Coronary artery (tissue), 2 donors: ENCODE results near the gene HSD17B8.

Experiments
- DNase-seq: peaks from one replicate; pipeline ENCODE4 v3.0.0-alpha.2; 2017; ENCODE audit warnings: low spot score
- H3K27ac ChIP-seq, 2 donors: fragments of 200-600 bp; sonication (generic); one replicate each; pipeline ENCODE4 v1.5.1; 2016 to 2019
- H3K4me3 ChIP-seq: fragments of 200-600 bp; sonication (generic); 2 replicates; pipeline ENCODE4 v1.5.1; 2016; ENCODE audit warnings: mild to moderate bottlenecking, moderate library complexity
- TF ChIP-seq, protein P1 (sequence below): fragments of 200-600 bp; sonication (generic); IDR thresholded peaks from one replicate; pipeline ENCODE4 v1.5.1; 2019; ENCODE audit warnings: antibody characterized with exemption

HSD17B8 gene

DNA sequence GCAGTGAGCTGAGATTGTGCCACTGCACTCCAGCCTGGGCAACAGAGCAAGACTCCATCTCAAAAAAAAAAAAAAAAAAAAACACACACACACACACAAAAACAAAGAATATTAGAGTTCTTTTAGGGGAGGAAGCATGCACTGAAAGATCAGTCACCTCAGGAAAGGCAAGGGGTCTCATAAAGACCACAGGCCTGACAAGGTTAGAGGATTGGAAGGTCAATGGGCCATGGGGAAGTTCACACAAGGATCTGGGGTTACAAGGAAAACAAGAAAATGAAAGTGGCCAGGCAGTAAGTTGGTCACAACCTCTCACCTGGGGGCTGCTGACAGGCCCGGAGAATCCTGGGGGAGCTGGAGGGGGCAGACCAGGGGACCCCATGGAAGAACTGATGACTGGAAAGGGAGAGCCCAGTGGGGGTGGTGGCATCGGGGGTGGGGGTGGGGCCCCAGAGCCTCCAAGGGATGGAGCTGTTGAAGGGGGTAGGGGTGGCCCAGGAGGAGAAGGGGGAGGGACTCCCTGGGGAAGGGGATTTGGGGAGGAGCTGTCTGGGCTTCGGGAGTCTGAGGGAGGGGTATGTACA, 5.5 kb upstream of the HSD17B8 start:
- Histone ChIP-seq H3K27ac (peak overlapping the region; percentile 94 to 97), H3K4me3 (peak overlapping the region; percentile 83)
- peak; percentile 75 for DNase-seq
- TF ChIP-seq, protein P1, sequence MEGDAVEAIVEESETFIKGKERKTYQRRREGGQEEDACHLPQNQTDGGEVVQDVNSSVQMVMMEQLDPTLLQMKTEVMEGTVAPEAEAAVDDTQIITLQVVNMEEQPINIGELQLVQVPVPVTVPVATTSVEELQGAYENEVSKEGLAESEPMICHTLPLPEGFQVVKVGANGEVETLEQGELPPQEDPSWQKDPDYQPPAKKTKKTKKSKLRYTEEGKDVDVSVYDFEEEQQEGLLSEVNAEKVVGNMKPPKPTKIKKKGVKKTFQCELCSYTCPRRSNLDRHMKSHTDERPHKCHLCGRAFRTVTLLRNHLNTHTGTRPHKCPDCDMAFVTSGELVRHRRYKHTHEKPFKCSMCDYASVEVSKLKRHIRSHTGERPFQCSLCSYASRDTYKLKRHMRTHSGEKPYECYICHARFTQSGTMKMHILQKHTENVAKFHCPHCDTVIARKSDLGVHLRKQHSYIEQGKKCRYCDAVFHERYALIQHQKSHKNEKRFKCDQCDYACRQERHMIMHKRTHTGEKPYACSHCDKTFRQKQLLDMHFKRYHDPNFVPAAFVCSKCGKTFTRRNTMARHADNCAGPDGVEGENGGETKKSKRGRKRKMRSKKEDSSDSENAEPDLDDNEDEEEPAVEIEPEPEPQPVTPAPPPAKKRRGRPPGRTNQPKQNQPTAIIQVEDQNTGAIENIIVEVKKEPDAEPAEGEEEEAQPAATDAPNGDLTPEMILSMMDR, result no peak

DNA sequence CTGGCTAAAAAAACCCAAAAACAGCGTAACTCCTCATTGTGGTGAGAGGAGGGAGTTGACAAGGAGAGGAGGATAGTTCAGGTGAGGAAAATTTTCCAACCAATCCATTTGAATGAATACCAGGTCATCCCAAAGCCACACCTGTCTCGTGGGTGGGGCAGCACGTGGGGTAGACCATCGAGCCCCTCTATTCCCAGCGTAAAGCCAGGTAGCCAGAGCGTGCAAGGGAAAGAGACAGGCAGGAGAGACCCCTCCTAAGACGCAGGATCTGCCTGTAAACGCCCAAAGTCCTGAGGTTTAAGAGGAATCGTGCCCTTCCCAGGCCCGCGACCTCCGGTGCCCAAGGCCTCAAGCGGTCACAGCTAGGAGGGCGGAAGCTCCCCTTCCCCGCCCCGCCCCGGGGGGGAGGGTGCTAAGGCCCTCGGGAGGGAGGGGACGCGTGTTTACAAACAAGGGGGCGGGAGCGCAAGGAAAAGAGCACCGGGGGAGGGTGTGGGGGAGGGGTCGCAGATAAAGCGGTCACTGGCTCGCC, 4.7 kb upstream of the HSD17B8 start:
- TF ChIP-seq, protein P1, result no peak
- peak; percentile 83 for DNase-seq
- peak overlapping the region; percentile 83 for H3K4me3 ChIP-seq
- H3K27ac ChIP-seq, result peak overlapping the region; percentile 94 to 97

DNA sequence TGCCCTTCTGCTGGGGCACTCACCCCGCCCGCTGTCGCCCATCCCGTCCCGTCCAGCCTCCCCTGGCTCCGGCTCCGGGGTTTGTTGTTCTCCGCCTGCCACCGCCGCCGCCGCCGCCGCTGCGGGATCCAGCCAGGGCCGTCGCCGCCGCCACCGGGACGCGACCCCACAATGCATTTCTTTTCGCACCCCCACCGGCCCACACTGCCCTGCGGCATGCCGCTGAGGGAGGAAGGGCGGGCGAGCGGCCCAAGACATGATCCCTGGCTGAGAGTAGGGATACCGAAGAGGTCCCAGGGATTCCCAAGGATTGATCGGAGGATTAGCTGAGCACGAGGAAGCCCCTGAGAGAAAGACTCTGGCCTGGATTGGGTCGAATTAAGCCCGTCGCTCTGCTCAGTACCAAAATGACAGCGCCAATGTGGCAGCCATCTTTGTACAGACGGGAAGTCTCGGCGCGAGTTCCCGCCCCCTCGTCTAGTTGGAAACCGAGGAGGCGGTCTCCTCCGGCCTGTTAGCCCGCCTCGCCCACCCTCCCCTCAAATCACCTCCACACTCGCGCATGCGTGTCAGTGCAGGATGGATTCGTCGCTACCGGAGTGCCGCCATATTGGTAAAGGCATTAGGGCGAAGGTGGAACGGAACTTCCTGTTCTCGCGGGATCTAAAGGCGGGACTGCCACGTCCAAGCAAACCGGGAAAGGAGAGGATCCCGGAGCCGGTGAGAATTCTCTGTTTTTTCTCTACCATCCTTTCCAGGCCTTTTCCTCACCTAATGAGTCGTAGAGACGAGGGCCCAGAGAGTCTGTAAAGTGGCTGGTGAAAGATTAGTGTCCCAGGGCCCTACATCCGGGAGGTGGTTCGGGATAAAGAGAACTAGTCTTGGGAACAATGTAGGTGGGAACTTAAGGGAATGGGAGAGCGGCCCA, 4.0 kb upstream of the HSD17B8 start, which contains the start of the genes RXRB and SLC39A7:
Gene RXRB, minus strand, starts transcription at position 447 of the 928 bp plus-strand sequence. Its CDS starts 189 bp downstream, at position 258.
Gene SLC39A7, plus strand, starts transcription at position 649 of the 928 bp plus-strand sequence. CDS start 379 bp downstream, outside the sequence.
- TF ChIP-seq, protein P1, result no peak
- H3K27ac ChIP-seq, result peak within 1 kb of the TSS; percentile 94 to 97
- peak within 1 kb of the TSS; percentile 83 for H3K4me3 ChIP-seq
- peak; percentile 99 for DNase-seq

DNA sequence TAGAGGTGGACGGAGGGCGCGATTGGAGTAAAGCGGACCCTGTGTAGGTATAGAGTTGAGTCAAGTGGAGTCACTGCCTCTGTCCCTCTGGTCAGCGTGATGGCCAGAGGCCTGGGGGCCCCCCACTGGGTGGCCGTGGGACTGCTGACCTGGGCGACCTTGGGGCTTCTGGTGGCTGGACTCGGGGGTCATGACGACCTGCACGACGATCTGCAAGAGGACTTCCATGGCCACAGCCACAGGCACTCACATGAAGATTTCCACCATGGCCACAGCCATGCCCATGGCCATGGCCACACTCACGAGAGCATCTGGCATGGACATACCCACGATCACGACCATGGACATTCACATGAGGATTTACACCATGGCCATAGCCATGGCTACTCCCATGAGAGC, 3.3 kb upstream of the HSD17B8 start:
- H3K4me3 ChIP-seq, result peak overlapping the region; percentile 83
- peak overlapping the region; percentile 94 to 97 for H3K27ac ChIP-seq
- TF ChIP-seq, protein P1, result no peak
- peak; percentile 74 for DNase-seq

DNA sequence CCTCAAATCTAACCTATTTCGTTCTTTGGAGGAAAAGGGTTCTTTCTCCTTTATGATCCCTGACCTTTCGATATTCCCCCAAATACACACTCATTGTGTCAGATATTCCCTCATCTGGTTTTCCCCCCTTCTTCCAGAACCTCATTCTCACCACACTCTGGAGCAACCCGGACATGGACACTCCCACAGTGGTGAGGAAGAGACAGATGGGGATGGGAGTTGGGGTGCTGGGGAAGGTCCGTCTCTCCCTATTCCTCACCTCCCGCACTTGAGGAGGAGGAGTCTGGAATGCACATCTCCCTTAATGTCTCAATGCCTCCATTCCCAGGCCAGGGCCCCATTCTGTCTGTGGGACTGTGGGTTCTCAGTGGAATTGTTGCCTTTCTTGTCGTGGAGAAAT, 2.5 kb upstream of the HSD17B8 start:
- peak overlapping the region in 1 of 2 donors; percentile 97 for H3K27ac ChIP-seq
- H3K4me3 ChIP-seq, result peak overlapping the region; percentile 83
- TF ChIP-seq, protein P1, result no peak
- DNase-seq, result peak; percentile 61

DNA sequence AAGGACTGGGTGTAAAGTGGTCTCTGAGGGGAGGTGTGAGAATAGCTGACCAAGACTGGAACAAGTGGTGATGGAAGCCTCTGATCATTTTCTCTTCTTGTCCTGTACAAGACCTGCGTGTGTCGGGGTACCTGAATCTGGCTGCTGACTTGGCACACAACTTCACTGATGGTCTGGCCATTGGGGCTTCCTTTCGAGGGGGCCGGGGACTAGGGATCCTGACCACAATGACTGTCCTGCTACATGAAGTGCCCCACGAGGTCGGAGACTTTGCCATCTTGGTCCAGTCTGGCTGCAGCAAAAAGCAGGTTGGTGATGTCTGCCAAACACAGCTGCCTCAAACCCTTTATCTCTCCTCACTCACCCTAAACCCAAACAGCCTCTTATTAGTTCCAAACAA, 1.7 kb upstream of the HSD17B8 start:
- no peak overlapping the region for H3K4me3 ChIP-seq
- H3K27ac ChIP-seq, result no peak overlapping the region
- TF ChIP-seq, protein P1, result no peak
- DNase-seq, result no peak
